ENCODE data around the gene IGDCC3. TPM values are rescaled to one million over a fixed set of nuclear protein-coding genes. Genes with fewer than 3 reads are reported as not detected.

IGDCC3 gene
- total and polyA plus RNA-seq, 2 donors (not counting 3 experiments of a cell fraction or from before 2014, with no cell fraction given) = 0.03 TPM; not detected in 1

DNA sequence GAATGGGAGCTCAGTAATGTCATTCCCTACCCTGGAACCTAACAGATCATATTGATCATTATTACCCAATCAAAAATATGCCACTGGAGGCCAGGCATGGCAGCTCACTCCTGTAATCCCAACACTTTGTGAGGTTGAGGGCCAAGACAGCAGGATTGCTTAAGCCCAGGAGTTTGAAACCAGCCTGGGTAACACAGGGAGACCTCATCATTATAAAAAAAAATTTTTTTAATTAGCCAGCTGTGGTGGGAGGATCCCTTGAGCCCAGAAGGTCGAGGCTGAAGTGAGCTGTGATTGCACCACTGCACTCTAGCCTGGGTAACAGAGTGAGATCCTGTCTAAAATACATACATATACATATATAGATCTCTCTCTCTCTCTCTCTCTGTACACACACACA is 34.8 kb upstream of the IGDCC3 start:
- H3K27ac ChIP-seq (ENCODE audit: insufficient read depth, low read depth, low read length) = no peak overlapping the region
- H4K20me1 ChIP-seq (replicated peaks; ENCODE audit: control insufficient read depth, extremely low read depth, insufficient read depth, low read length) = no peaks in the 10 kb centered on the region
- no peak overlapping the region for H3K4me3 ChIP-seq (replicated peaks in 1 of 3; ENCODE audit: insufficient read depth in 1 of 3, low read depth in 1 of 3, low read length in 3 of 3)
- H3K9ac ChIP-seq (replicated peaks; ENCODE audit: extremely low read depth, insufficient read depth, low read length) = no peak overlapping the region
- CTCF ChIA-PET = interaction anchor here (0.7 to 2.1 kb wide), 4 partner anchors 11 to 289 kb away, joined by 3 to 7 read pairs (median 3); no protein-coding TSS in a partner anchor
- TF ChIP-seq EZH2 (IDR thresholded peaks at IDR 0.05; ENCODE audit: borderline replicate concordance, low read depth, low read length, severe bottlenecking) (no peak), POLR2A (IDR thresholded peaks at IDR 0.05; ENCODE audit: low read depth, low read length) (no peak), MYC (IDR thresholded peaks at IDR 0.05; ENCODE audit: low read depth, low read length) (no peak), JUN (IDR thresholded peaks at IDR 0.05; ENCODE audit: borderline replicate concordance, insufficient read depth, insufficient read length, low read depth) (no peak), GATA2 (IDR thresholded peaks at IDR 0.05; ENCODE audit: insufficient read depth, insufficient read length, low read depth, low read length) (no peak), FOS (IDR thresholded peaks at IDR 0.05; ENCODE audit: borderline replicate concordance, insufficient read depth, low read length) (no peak), POLR2AphosphoS5 (IDR thresholded peaks at IDR 0.05; ENCODE audit: insufficient read depth, low read depth, low read length) (no peak)
- TF ChIP-seq, protein P1, sequence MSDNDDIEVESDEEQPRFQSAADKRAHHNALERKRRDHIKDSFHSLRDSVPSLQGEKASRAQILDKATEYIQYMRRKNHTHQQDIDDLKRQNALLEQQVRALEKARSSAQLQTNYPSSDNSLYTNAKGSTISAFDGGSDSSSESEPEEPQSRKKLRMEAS (IDR thresholded peaks at IDR 0.05; ENCODE audit: insufficient read depth, insufficient read length) = no peak
- TF ChIP-seq, protein P2, sequence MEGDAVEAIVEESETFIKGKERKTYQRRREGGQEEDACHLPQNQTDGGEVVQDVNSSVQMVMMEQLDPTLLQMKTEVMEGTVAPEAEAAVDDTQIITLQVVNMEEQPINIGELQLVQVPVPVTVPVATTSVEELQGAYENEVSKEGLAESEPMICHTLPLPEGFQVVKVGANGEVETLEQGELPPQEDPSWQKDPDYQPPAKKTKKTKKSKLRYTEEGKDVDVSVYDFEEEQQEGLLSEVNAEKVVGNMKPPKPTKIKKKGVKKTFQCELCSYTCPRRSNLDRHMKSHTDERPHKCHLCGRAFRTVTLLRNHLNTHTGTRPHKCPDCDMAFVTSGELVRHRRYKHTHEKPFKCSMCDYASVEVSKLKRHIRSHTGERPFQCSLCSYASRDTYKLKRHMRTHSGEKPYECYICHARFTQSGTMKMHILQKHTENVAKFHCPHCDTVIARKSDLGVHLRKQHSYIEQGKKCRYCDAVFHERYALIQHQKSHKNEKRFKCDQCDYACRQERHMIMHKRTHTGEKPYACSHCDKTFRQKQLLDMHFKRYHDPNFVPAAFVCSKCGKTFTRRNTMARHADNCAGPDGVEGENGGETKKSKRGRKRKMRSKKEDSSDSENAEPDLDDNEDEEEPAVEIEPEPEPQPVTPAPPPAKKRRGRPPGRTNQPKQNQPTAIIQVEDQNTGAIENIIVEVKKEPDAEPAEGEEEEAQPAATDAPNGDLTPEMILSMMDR (IDR thresholded peaks at IDR 0.05; ENCODE audit: extremely low read depth in 1 of 2, insufficient read depth in 1 of 2, low read depth in 1 of 2, low read length in 2 of 2) = no peak
- DNase-seq (ENCODE audit: low read depth, low spot score) (no peak), FAIRE-seq (no peak)
- H3K27me3 ChIP-seq (ENCODE audit: control insufficient read depth in 2 of 2, insufficient read depth in 2 of 2, low read length in 2 of 2) = peaks cover 10 to 21% of the 10 kb centered on the region in 2 experiments
- no peaks in the 10 kb centered on the region for H3K36me3 ChIP-seq (ENCODE audit: control insufficient read depth in 2 of 2, extremely low read depth in 1 of 2, insufficient read depth in 2 of 2, low read length in 2 of 2)
- intact Hi-C loops (cut with micrococcal nuclease) = no loop called here
- dilution Hi-C loops (cut with MboI; ENCODE audit: extremely low pct_ligation_motif_present, low sequenced_read_pairs) = no loop called here
- H3K4me2 ChIP-seq (ENCODE audit: insufficient read depth, low read length) = no peak overlapping the region
- BruUV-seq (replicated peaks) = no TSS peak
- H3K79me2 ChIP-seq (ENCODE audit: control insufficient read depth, insufficient read depth, low read length) = no peaks in the 10 kb centered on the region
- H3K9me3 ChIP-seq (replicated peaks; ENCODE audit: control insufficient read depth, insufficient read depth, low read length) = no peaks in the 10 kb centered on the region
- H3K9me1 ChIP-seq (replicated peaks; ENCODE audit: control insufficient read depth, extremely low read depth, insufficient read depth, low read length) = no peaks in the 10 kb centered on the region
- POLR2A ChIA-PET = no interaction called here
- H2AFZ ChIP-seq (ENCODE audit: low read depth, low read length) = no peak overlapping the region
- no peaks in the 10 kb centered on the region for H3K4me1 ChIP-seq (ENCODE audit: control insufficient read depth, extremely low read depth, insufficient read depth, low read length)
